Measurements from ENCODE around the gene SLC44A3. TPM values are rescaled to one million over a fixed set of nuclear protein-coding genes. Genes with fewer than 3 reads are reported as not detected.
A peak's percentile ranks its signal among the peaks of the same experiment; 100 is the strongest.

SLC44A3 gene, protein sequence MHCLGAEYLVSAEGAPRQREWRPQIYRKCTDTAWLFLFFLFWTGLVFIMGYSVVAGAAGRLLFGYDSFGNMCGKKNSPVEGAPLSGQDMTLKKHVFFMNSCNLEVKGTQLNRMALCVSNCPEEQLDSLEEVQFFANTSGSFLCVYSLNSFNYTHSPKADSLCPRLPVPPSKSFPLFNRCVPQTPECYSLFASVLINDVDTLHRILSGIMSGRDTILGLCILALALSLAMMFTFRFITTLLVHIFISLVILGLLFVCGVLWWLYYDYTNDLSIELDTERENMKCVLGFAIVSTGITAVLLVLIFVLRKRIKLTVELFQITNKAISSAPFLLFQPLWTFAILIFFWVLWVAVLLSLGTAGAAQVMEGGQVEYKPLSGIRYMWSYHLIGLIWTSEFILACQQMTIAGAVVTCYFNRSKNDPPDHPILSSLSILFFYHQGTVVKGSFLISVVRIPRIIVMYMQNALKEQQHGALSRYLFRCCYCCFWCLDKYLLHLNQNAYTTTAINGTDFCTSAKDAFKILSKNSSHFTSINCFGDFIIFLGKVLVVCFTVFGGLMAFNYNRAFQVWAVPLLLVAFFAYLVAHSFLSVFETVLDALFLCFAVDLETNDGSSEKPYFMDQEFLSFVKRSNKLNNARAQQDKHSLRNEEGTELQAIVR
- total RNA-seq (ENCODE audit: low replicate concordance), result 19.5 and 33.9 TPM in 2 replicates
- long read RNA-seq, transcript SLC44A3-207 (15 exons, 2,045 nt), result minor isoform, 5 of 110 reads
- long read RNA-seq, transcript SLC44A3-201 (15 exons, 2,388 nt), result major isoform, 34 of 110 reads
- long read RNA-seq, partial matches to known transcripts, result 7 of 110 reads
- long read RNA-seq, other reads (novel, unspliced or antisense), result 59 of 110 reads

DNA sequence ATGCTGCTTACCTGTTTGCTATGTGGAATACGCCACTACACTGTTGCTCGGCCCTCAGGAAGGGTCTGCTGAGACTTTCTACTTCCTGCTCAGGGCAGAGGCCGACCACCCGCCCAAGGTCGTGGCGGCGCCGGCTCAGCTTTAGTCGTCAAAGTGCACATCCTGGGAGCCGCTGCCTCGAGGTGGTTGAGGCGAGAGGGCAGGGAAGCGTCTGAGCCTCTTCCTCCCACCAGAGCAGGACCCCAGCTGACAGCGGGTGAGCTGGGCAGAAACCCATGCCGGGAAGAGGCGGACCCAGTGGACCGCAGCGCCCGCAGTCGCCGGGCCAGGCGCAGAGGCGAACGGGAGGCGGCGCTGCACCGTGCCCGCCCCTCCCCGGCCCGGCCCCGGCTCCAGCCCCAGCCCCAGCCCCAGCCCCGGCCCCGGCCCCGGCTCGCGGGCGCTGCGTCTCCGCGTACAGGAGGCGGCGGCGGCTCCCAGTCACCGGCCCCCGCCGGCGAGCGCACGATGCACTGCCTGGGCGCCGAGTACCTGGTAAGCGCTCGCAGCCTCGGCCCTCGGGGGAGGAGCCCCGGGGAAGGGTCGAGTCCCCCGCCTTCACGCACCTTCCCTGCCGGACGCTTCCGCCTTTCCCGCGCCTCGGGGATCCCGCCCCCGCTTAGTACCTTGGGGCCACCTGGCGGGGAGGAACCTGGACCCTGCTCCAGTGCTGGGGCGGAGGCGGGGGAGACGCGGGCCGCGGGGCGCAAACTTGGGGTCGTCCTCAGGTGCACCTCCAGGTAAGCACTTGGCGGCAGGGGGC lies at the start of gene SLC44A3:
TSS of gene SLC44A3 (plus strand) at position 413 of the 802 bp plus-strand sequence. CDS start at position 508, 95 bp downstream.
- no peaks in the 10 kb centered on the region for H3K36me3 Mint-ChIP-seq
- peak within 1 kb of the TSS; percentile 91 for H3K4me3 Mint-ChIP-seq
- H3K27me3 Mint-ChIP-seq, result no peaks in the 10 kb centered on the region
- peak within 1 kb of the TSS; percentile 80 for H3K27ac Mint-ChIP-seq
- H3K4me1 Mint-ChIP-seq (ENCODE audit: unreplicated experiment), result peaks cover 31% of the 10 kb centered on the region
- peak; percentile 77 for DNase-seq (ENCODE audit: extremely low spot score, unreplicated experiment)
- H3K9me3 Mint-ChIP-seq, result peaks cover under 1% of the 10 kb centered on the region
- TF ChIP-seq, protein P1, sequence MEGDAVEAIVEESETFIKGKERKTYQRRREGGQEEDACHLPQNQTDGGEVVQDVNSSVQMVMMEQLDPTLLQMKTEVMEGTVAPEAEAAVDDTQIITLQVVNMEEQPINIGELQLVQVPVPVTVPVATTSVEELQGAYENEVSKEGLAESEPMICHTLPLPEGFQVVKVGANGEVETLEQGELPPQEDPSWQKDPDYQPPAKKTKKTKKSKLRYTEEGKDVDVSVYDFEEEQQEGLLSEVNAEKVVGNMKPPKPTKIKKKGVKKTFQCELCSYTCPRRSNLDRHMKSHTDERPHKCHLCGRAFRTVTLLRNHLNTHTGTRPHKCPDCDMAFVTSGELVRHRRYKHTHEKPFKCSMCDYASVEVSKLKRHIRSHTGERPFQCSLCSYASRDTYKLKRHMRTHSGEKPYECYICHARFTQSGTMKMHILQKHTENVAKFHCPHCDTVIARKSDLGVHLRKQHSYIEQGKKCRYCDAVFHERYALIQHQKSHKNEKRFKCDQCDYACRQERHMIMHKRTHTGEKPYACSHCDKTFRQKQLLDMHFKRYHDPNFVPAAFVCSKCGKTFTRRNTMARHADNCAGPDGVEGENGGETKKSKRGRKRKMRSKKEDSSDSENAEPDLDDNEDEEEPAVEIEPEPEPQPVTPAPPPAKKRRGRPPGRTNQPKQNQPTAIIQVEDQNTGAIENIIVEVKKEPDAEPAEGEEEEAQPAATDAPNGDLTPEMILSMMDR (conservative IDR thresholded peaks at IDR 0.05), result peak; percentile 56

DNA sequence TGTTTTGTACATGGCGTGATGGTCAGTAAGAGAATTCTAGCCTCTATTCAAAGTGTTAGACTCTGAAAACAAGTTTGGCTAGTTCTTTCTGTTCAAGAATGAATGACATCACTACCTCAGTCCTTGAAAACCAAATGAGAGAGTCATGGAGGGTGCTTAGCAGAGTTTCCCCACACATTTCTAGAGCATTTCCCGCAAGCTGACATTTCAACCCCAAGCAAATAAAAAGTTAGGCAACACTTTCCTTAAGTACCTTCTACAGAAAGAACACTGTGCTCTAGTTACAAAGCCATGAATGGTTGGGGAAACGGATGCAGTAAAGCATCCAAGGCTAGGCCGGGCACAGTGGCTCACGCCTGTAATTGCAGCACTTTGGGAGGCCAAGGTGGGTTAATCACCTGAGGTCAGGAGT lies 47.9 kb upstream of the SLC44A3 start:
- H3K9me3 Mint-ChIP-seq, result peaks cover 5% of the 10 kb centered on the region
- no peak for DNase-seq (ENCODE audit: extremely low spot score, unreplicated experiment)
- H3K4me1 Mint-ChIP-seq (ENCODE audit: unreplicated experiment), result peaks cover 27% of the 10 kb centered on the region
- H3K27ac Mint-ChIP-seq, result peak overlapping the region; percentile 88
- TF ChIP-seq, protein P1 (conservative IDR thresholded peaks at IDR 0.05), result no peak
- H3K4me3 Mint-ChIP-seq, result peak overlapping the region; percentile 54
- H3K27me3 Mint-ChIP-seq, result no peaks in the 10 kb centered on the region
- no peaks in the 10 kb centered on the region for H3K36me3 Mint-ChIP-seq

DNA sequence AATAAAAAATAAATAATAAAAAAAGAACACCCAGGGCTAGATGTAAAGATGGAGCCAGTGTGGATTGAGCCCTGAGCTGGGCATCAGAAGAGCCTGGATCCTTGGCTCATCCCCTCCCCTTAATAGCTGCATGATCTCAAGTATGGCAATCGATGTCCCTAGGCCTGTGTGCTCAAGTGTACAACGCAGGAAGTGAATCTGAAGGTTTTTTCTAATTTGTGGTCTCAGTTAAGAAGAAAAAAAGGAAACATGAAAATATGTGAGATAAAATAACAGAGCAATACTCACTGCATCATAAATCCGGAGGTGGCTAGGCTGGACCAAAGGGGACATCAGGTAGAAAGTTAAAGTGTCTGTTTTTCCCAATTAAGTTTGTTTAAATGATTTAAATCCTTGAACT lies 47.3 kb upstream of the SLC44A3 start:
- Mint-ChIP-seq H3K36me3 (no peaks in the 10 kb centered on the region), H3K4me1 (ENCODE audit: unreplicated experiment) (peaks cover 27% of the 10 kb centered on the region), H3K27ac (peak overlapping the region; percentile 88), H3K4me3 (no peak overlapping the region), H3K27me3 (no peaks in the 10 kb centered on the region), H3K9me3 (peaks cover 5% of the 10 kb centered on the region)
- TF ChIP-seq, protein P1 (conservative IDR thresholded peaks at IDR 0.05), result no peak
- DNase-seq (ENCODE audit: extremely low spot score, unreplicated experiment), result no peak

DNA sequence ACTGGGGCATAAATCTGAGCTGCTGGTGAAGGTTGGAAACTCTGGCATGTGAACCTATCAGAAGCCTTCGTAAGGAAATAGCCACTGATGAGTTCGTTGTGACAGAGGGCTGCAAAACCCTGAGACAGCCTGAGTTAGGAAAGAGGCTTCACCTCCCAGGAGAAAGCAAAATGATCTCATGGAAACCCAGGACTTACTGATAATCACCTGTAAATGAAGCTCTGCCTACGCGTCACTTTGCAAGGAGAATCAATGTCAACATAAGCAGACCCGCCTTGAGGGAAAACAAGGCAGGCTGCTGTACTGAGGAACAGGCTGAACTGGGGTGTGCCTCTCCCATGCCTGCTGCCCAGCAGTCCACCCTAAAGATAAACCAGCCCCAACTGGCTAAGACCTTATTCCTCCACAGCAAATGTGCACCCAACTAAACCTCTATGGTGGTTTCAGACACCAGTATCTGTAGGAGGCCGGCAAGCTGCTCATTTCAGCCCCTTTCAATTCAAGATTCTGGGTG lies 46.8 kb upstream of the SLC44A3 start:
- H3K4me1 Mint-ChIP-seq (ENCODE audit: unreplicated experiment), result peaks cover 27% of the 10 kb centered on the region
- DNase-seq (ENCODE audit: extremely low spot score, unreplicated experiment), result no peak
- H3K36me3 Mint-ChIP-seq, result no peaks in the 10 kb centered on the region
- H3K9me3 Mint-ChIP-seq, result peaks cover 5% of the 10 kb centered on the region
- peak overlapping the region; percentile 88 for H3K27ac Mint-ChIP-seq
- TF ChIP-seq, protein P1 (conservative IDR thresholded peaks at IDR 0.05), result no peak
- H3K27me3 Mint-ChIP-seq, result no peaks in the 10 kb centered on the region
- H3K4me3 Mint-ChIP-seq, result peak overlapping the region; percentile 21

DNA sequence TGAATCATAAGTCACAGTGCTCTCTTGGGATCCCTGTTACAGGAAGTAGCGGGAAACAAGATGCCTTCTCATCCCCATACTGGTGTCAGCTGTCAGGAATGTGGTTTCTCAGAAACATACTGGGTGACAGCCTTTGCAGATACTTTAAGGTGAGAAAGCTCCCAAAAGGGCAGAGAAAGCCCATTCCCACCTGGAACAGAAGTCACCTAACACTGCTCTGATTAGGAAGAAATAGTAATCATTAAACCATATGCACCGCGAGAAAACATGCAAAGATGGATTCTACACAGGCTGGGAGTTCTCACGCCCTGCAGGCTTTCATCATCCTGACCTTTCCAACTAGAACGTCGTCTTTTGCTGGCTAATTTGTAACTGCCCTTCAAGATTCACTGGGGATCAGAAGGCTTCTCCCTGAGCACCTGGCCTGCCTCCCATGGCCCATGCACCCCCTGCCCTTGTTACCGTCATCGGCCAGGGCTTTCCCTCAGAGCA lies 46.2 kb upstream of the SLC44A3 start:
- Mint-ChIP-seq H3K36me3 (no peaks in the 10 kb centered on the region), H3K27me3 (no peaks in the 10 kb centered on the region), H3K27ac (peak overlapping the region; percentile 88), H3K4me3 (peak overlapping the region; percentile 21), H3K4me1 (ENCODE audit: unreplicated experiment) (peaks cover 27% of the 10 kb centered on the region), H3K9me3 (peaks cover 5% of the 10 kb centered on the region)
- no peak for DNase-seq (ENCODE audit: extremely low spot score, unreplicated experiment)
- TF ChIP-seq, protein P1 (conservative IDR thresholded peaks at IDR 0.05), result no peak

All from type B pancreatic cell (in vitro differentiated cells).